ENCODE measurements around the gene OXCT2.
"Not testable (repeated sequence)": the region's sequence is repeated elsewhere in the genome, so short reads cannot be mapped to it uniquely, and the experiment has no call there.

The OXCT2 gene

DNA sequence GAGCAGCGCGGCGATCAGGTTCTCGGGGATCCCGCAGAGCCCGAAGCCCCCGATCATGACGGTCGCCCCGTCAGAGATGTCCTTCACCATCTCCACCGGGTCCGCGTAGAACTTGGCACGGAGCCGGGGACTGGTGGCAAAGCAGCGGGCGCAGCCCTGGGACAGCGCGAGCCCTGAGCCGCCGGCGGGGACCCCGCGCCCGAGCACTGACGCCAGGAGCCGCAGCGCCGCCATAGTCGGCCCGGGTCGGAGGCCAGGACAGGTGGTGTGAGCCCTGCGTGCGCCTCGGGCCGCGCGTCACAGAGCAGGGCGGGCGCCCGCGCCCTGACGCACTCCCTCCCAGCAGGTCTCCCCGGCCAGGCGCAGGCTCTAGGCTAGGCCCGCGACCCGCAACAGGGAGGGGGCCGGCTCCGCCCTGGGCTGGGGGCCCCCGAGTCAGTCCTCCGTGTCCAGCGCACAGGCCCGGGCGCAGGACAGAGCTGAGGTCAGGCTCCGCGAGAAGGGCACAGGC, at the start of gene OXCT2:
Gene OXCT2 (minus strand): TSS at position 327 of the 511 bp plus-strand sequence. CDS start 93 bp downstream, at position 234.
- ATAC-seq, result peak; percentile 37 to 70

DNA sequence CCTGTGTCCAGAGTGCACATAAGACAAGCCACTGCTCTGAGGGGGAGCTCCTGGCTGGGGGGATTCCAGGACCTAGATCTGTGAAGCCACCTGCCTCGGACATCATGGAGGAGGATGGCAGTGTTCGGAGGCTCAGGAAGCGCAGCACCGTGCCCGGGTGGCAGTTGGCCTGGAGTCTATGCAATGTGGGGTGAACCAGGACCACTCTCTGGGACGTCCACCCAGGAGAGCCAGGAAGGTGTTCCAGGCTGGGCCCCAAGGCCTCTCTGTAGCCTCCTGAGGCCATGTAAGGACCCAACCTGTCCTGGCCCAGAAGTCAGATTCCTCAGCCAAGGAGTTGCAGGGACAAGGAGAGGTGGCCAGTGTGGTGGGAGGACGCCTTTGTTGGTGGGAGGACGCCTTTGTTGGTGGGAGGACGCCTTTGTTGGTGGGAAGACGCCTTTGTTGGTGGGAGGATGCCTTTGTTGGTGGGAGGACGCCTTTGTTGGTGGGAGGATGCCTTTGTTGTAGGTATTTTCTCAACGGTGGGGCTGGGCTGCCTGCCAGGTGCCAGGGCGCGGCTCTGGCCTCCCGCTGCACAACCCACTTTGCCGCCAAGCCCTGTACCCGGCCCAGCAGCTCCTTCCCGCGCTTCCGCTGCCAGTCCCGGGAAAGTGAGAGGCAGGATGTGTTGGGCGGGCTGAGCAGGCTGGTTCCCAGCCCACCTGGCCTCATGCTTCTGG, 48.1 kb upstream of the OXCT2 start:
- no peak for ATAC-seq

DNA sequence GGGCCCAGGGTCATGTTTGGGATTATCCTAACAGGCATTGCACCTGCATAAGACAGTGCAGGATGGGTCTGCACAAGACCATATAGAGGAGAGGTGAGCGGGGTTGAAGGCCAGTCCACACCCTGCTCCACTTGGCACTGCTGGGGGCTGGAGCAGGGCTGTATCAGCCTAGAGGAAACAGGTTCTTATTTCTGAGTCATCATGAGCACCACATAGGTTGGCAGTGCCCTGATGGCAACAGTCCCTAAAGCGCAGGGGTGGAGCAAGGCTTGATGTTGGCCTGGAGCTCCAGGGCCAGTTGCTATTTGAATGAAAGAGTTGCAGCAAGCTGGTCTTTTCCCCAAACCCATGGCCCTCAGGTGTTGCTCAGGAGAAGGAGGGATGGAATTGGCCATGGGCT, 47.3 kb upstream of the OXCT2 start:
- ATAC-seq, result no peak

DNA sequence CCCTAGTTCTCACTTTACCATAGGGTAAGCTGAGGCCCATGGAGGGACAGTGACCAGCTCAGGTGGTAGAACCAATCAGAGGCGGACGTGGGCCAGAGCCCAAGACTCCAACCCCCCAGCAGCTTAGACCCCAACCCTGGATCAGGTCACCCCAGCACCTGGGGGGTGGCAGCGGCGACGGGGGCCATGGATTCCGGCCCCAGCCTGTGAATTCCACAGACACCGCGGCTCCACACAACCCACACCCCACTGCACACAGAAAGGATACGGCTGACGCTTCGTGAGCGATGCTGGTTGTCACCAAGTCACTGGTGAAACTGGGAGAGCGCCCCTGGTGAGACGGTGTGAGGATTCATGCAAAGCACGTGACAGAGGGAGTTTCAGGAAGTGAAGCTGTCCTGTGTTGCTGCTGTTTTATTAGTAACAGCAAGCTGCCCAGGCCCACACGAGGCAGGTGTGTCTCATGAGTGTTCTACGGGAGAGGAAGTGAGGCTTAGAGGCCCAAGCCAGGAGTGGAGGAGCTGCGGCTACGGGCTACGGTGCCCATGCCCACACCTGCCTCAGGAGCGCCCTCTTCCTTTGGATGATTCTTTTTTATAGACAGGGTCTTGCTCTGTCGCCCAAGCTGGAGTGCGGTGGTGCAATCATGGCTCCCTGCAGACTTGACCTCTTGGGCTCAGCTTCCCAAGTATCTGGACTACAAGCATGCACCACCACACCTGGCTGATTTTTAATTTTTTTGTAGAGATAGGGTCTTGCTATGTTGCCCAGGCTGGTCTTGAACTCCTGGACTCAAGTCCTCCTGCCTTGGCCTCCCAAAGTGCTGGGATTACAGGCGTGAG, 46.2 kb upstream of the OXCT2 start:
- ATAC-seq, result peak; percentile 87 to 90

DNA sequence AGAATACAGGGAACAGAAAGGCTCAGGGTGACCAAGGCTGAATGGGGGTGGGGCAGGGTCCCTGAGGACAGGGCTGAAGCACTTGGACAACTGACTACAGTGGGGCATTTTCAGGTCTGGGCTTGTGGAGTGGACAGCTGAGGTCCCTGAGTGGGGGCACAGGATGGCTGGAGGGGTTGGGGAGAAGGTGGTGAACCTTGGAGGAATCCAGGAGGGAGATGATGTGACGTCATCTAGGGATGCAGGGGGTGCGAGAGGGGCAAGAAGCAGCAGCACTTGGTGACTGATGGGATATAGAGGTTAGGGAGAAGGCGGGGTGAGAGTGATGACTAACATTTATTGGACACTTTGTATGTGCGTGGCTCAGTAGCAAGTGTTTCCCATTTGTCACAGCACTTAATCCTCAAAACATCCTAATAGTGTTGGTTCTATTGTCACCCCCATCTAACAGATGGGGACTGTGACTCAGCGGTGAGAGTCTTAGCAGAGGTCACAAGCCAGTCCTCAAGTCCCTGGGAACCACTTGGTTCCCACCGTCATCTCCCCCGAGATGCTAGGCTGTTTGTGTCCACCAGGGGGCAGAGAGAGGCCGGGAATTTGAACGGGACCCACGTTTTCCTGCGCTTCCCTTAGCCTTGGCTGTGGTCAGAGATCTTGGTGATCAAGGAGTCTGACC, 45.4 kb upstream of the OXCT2 start:
- peak; percentile 69 to 76 for ATAC-seq

DNA sequence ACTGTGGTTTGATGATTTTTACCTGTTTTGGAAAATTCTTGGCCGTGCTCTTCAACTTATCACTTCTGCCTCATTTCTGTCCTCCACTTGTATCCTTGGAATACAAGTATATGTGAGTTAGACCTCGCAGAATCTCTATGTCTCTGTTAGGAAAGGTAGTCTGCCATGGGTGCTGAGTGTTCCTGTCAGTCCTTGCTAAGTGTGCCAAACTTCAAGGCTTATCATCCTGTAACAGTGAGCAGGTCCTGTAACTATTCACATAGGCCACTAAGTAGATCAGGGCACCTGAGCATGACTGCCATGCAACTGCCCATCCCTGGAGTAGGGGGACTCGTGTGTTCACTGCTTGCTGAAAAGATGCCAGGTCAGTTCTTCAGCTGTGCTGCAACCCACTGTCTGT, 41.8 kb upstream of the OXCT2 start:
- no peak for ATAC-seq

DNA sequence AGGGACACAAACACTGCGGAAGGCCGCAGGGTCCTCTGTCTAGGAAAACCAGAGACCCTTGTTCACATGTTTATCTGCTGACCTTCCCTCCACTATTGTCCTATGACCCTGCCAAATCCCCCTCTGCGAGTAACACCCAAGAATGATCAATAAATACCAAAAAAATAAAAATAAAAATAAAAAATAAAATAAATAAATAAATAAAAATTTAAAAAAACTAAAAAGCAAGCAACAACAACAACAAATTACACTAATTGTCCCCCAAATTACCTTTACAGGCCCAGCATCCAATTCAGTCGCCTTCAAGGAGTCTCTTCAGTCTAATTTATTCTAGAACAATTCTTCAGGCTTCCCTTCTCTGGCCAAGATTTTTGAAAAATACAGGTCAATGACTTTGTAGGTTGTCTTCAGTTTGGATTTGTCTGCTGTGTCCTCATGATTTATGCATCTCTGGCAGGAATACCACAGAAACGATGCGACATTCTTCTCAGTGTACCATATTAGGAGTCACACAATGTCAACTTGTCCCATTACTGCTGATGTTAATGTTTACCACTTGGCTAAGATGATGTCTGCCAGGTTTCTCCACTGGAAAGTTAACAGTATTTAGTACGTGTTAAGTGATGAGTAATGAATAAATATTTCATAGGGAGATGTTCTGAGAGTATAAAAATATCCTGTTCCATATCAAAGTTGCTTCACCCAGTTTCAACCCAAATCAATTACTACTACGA, 37.8 kb upstream of the OXCT2 start:
- ATAC-seq, result no peak

DNA sequence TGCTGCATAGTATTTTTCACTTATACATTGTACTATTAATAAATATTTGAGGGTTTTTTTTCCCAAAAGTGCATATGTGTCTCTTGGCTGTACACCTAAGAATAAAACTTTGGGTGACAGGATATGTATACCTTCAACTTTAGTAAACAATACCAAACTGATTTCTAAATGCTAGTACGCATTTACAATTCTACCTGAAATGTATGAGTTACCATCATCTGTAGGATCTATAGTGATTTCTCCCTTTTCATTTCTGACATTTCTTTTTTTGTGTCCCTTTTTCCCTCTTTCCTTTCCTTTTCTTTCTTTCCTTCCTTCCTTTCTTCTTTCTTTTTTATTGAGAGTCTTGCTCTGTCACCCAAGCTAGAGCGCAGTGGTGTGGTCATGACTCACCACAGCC, 34.2 kb upstream of the OXCT2 start:
- ATAC-seq, result no peak

DNA sequence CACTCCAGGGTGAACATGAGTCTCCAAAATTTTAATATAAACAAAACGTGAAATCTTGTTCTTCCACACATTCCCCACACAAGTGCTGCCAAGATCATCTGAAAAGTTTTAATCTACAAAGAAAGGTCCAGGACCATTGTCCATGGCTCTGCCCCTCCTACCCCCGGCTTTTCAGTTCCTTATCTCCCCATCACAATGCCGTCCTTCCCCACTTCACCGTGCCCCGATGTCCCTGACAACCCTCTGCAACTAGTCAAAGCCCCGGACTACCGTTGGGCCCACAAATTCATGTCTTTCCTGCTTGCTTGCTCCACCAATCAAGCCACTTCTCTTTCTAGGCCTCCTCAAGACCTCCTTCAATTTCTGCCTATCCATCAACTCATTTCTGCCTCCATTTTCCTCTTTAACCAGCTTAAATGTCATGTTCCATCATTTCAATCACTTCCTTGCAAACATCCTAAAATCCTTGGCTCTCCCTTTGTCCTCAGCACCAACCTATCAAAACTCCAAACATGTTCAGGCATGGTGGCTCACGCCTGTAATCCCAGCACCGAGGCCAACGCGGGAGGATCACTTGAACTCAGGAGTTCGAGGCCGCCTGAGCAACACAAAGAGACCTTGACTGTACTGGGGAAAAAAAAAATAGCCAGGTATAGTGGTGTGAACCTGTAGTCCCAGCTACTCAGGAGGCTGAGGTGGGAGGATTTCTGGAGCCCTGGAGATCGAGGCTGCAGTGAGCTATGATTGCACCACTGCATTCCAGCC, 31.5 kb upstream of the OXCT2 start:
- no peak for ATAC-seq

DNA sequence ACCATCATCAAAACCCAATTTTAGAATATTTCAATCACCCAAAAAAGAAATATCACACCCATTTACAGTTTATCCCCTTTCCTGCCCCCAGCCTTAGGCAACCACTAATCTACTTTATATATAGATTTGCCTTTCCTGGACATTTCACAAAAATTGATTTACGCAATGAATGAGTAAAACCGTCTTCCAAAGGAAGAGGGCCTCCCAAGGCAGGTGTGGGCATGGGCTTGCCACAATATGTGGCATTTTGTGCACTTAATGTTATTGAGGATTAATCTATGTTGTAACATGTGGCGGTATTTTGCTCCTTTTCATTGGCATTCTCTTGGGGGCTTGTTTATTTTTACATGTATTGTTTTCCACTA, 29.3 kb upstream of the OXCT2 start:
- ATAC-seq, result no peak

DNA sequence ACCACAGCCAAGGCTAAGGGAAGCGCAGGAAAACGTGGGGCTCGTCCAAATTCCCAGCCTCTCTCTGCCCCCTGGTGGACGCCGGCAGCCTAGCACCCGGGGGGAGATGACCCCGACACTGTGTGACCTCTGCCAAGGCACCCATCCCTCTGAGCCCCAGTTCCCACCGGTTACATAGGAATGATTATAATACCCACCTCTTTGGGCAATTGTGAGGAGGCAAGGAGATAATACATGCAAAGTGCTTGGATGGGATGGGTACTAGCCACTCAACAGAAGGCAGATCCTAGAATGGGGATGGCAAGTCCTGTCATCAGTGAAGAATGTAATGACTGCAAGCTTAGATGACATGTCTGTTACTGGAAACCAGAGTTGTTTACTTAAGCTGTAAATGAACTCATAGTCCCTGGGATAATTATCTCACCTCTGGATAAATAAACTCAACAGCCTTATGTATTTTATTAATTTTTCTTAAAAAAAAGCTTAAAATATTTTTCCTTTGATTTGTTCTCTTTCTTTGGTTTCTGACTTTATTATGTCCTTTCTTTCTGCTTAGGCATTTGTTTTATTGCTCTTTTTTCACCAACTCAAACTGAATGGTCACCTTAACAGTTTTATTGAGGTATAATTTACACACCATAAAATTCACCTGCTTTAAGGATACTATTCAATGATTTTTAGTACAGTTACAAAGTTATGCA, 28.8 kb upstream of the OXCT2 start:
- peak; percentile 37 to 59 for ATAC-seq

DNA sequence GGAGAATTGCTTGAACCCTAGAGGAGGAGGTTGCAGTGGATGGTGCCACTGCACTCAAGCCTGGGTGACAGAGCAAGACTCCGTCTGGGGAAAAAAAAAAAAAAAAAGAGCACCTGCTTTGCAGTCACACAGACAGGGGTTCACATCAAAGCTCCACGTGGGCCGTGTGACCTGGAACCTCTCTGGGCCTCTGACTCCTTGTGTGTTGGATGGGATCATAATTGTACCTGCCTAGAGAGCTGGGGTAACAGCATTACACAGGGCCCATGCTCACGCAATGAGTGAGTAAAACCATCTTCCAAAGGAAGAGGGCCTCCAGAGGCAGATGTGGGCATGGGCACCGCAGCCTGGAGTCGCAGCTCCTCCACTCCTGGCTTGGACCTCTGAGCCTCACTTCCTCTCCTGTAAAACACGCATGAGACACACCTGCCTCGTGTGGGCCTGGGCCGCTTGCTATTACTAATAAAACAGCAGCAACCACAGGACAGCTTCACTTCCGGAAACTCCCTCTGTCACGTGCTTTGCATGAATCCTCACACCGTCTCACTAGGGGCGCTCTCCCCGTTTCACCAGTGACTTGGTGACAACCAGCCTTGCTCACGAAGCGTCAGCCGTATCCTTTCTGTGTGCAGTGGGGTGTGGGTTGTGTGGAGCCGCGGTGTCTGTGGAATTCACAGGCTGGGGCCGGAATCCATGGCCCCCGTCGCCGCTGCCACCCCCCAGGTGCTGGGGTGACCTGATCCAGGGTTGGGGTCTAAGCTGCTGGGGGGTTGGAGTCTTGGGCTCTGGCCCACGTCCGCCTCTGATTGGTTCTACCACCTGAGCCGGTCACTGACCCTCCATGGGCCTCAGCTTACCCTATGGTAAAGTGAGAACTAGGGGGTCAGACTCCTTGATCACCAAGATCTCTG, 28.0 kb upstream of the OXCT2 start:
- ATAC-seq, result peak; percentile 95

DNA sequence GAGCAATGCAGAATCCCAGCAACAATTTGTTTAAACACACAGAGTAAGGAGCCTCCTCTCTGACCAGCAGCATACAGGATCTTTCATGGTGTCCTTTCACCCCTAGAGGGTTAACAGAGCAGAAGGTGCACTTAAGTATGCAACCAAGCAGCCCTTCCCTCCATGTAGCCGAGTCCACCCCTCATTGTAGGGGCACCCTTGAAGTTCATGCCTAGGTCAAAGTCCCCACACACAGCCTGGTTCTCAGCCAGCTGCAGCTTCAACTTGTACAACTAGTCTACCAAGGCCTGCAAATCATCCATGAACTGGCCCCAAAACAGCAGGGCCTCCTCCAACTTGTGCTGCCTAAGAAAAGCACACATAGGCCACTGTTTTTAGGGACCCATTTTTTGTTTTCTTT, 24.5 kb upstream of the OXCT2 start:
- no peak for ATAC-seq

DNA sequence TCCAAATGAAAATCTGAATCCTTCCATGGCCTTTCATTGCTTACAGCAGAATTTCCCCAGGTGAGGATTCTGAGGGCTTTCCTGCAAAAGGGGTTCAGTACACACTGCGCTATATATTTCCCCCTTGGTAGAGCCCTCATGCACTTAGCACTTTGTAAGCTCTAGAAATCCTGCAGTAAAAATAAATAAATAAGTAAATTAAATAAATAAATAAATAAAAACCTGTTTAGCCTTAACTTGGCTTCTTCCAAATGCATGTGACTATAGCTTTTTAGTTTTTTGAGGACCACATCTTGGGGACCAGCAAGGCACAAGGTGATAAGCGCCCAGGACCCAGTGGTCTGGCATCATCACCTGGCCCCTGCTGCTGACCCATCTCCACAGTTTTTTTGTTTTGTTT, 20.7 kb upstream of the OXCT2 start:
- no peak for ATAC-seq

DNA sequence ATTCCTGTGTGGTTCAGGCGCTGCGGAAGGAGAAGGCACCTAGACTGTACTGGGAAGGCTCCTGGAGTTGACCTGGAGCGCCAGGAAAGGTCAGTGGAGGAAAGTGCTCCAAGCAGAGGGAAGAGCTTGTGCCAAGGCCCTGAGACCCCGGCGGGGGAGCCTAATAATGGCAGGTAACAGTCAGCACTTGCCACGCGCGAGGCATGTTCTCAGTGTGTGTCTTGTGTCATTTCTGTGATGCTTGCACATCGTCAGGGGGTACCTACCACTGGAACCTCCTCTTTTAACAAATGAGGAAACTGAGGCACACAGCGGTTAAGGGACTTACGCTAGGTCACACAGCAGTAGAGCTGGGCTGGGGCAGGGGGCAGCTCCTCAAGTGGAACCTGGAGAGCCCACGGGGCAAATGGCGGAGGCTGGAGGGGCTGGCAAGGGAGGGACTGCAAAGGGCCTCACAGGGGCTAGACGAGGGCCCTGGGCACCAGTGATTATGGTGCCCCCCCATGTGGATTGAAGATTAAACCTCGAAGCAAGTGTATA, 18.5 kb upstream of the OXCT2 start:
- no peak for ATAC-seq

DNA sequence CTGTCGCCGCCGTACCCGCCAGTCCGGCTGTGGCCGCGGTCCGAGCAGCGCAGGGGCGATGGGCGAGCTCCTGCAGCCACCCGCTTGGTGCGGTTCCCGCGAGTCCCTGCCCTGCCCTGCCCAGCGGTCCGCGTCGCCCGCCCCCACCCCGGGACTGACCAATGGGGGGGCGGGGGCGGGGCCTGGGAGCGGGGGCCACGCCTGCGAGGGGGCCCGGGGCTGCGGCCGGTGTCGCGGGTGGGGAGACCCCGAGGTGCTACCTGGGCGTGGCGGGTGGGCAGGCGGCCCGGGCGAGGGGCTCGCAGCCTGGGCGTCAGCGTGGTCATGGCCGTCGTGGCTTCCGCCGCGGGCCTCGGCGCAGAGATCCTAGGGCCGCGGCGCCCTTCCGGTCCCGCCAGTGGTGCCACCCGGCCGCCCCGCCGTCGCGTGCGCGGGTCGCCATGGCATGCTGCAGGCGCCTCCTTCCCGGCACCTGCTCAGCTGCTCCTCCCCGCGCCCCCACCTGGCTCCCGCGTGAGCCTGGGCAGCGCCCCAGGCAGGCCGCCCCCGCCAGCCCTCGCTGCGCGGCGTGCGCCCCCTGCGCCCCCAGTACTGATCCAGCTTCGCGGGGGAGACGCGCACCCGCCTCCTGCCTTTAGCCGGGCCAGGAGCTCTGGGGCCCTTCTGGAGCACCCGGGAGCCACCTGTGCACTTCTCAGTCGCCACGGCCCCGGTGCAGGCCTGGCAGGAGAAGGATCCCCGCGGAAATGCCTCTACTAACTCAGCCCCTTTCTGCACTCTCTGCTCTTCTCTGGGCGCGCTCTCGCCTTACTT, 17.8 kb upstream of the OXCT2 start, which contains the start of gene BMP8B:
Gene BMP8B (minus strand): TSS at position 108 of the 813 bp plus-strand sequence. CDS start 380 bp downstream, outside the sequence.
- ATAC-seq, result peak; percentile 73

DNA sequence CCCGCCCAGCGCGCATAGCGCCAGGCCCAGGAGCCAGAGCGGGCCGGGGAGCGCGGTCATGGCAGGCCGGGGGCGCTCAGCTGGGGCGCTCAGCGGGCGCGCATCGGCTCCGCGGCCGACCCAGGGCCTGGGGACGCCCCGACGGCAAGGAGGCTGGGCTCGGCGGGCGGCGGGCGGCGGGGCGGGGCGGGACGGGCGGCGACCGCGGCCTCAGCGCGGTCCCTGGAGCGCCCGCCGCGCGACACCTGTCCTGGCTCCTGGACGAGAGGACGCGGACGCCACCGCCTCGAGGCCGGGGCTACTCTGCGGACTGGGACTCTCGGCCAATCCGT, 17.2 kb upstream of the OXCT2 start:
- ATAC-seq, result peak in 1 of 2 donors; percentile 6

DNA sequence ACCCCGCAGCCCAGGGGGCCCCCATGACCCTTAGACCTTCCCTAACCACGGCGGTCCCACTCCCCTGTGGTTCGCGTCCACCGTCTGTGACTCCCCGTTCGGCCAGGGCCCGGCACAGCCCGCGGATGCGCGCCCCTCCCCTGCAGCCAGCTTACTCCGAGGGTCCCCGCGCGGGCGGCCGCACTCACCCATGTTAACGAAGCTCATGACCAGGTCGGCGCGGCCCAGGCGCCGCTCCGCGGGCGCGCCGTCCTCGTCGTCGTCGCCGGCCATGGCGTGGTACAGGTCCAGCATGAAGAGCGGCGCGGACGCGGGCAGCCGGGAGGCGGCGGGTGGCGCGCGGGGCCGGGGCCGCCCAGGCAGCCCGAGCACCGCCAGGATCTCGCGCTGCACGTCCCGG, 16.8 kb upstream of the OXCT2 start:
- not testable (repeated sequence) for ATAC-seq

DNA sequence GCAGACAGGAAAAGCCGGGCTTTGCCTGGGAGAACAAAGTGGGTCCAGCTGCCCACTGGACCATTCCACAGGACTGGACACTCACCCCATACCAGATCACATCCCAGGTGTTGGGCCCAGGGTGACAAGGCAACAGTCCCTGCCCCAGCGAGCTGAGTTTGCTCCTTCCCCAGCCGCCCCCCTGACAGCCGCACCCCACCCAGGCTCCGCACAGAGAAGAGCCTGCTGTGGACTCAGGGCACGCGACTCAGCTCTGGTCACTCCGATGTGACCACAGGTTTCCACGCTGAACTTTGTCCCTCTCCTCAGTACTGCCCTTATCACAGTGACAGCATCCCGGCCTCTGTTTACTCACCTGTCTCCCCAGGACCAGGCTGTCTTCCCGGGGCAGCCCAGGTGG, 16.3 kb upstream of the OXCT2 start:
- no peak for ATAC-seq

All from activated CD4-positive, CD25-positive, alpha-beta regulatory T cell treated with anti-CD3 and anti-CD28 coated beads, Interleukin-2, amount 50 U/mL, for 24 hours (primary cell).